Suprapubic skin (tissue), 4 donors: ENCODE measurements around the gene PSD.

Experiments used
- EP300 ChIP-seq: sonication (generic); formaldehyde crosslinking; IDR thresholded peaks from one replicate; pipeline ENCODE4 v1.6.1; 2017; ENCODE audit warnings: antibody characterized with exemption
- POLR2A ChIP-seq, 2 donors: fragments of 450-650 bp; IDR thresholded peaks; one replicate each; pipeline ENCODE4 v1.6.1; 2017; ENCODE audit warnings: antibody characterized with exemption in 2 of 2, mild to moderate bottlenecking in 2 of 2, moderate library complexity in 2 of 2
- POLR2AphosphoS5 ChIP-seq, 3 donors: sonication (generic); formaldehyde crosslinking; IDR thresholded peaks; one replicate each; pipeline ENCODE4 v1.6.1; 2017; ENCODE audit warnings: antibody characterized with exemption in 3 of 3
- TF ChIP-seq, protein P1 (sequence below), 2 donors: fragments of 200-600 bp in 1 of 2; fragments of 450-650 bp in 1 of 2; sonication (generic) in 1 of 2; IDR thresholded peaks; one replicate each; pipeline ENCODE4 v1.5.1; 2016 to 2019; ENCODE audit warnings: antibody characterized with exemption in 2 of 2, mild to moderate bottlenecking in 1 of 2, moderate library complexity in 1 of 2

DNA sequence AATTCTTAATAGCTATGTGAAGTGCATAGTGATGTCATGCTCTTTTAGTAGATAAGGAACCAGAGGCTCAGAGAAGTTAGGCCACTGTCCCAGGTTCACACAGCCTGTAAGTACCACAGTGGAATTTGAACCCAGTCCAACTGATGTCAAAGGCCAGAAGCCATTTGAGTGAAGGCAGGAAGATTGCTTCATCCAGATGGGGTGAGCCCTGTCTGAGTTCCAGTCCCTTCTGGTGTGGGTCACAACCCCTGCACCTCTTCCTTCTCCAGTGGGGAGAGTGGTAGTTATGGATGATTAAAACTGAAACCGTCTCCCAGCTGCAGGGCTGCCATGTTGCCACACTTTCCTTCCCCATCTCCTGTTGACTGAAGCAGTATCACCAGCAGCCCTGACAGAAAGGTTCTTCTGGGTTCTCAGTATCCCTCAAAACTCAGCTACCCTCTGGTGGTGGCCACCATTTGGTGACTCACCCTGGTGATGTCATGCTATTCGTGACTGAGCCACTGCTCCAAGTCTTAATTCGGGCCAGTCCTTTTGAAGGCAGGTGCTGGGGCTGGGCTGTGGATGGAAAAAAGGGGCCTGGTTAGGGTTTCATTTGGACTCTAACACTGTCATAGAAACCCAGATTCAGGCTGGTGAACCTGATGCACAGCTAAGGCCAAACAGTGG lies 34.2 kb upstream of the PSD start:
- TF ChIP-seq, protein P1, sequence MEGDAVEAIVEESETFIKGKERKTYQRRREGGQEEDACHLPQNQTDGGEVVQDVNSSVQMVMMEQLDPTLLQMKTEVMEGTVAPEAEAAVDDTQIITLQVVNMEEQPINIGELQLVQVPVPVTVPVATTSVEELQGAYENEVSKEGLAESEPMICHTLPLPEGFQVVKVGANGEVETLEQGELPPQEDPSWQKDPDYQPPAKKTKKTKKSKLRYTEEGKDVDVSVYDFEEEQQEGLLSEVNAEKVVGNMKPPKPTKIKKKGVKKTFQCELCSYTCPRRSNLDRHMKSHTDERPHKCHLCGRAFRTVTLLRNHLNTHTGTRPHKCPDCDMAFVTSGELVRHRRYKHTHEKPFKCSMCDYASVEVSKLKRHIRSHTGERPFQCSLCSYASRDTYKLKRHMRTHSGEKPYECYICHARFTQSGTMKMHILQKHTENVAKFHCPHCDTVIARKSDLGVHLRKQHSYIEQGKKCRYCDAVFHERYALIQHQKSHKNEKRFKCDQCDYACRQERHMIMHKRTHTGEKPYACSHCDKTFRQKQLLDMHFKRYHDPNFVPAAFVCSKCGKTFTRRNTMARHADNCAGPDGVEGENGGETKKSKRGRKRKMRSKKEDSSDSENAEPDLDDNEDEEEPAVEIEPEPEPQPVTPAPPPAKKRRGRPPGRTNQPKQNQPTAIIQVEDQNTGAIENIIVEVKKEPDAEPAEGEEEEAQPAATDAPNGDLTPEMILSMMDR (IDR thresholded peaks at IDR 0.05), result no peak
- TF ChIP-seq EP300 (no peak), POLR2AphosphoS5 (IDR thresholded peaks at IDR 0.05) (no peak), POLR2A (IDR thresholded peaks at IDR 0.05) (no peak)
